HEK293 (cell line): ENCODE results near the gene RAB1B.
A peak's percentile ranks its signal among the peaks of the same experiment; 100 is the strongest.

ENCODE experiments used
- CTCF ChIA-PET: fragments of 350-600 bp; formaldehyde crosslinking; extraction: SDS; loops from one replicate; lab custom pipeline; 2021; ENCODE audit warnings: antibody characterized with exemption; lab: Yijun Ruan, JAX
- POLR2A ChIA-PET: fragments of 300-600 bp; formaldehyde crosslinking; extraction: SDS; loops from one replicate; lab custom pipeline; 2020; ENCODE audit warnings: antibody characterized with exemption, inconsistent platforms; lab: Yijun Ruan, JAX
- H3K27ac ChIP-seq: fragments of 200-500 bp; sonication (Bioruptor generic); 2 replicates; pipeline ENCODE4 v1.5.1; 2014; ENCODE audit warnings: low read depth, low read length, control low read depth, inconsistent platforms; ENCODE audit errors: extremely low read depth
- H3K36me3 ChIP-seq, 2 experiments: fragments of 200-500 bp in 1 of 2; sonication (Bioruptor generic) in 1 of 2; 1 replicate in 1 of 2; 2 replicates in 1 of 2; pipeline ENCODE4 v1.5.1; 2014 to 2017; ENCODE audit warnings: inconsistent platforms in 2 of 2, low read length in 2 of 2; ENCODE audit not compliant: control insufficient read depth in 2 of 2, insufficient read depth in 1 of 2
- H3K4me1 ChIP-seq: fragments of 200-500 bp; sonication (Bioruptor generic); 2 replicates; pipeline ENCODE4 v1.5.1; 2014; ENCODE audit warnings: mild to moderate bottlenecking, low read length, inconsistent platforms; ENCODE audit not compliant: control insufficient read depth, insufficient read depth
- H3K4me3 ChIP-seq: 2 replicates; pipeline ENCODE4 v1.5.1; 2011; ENCODE audit warnings: low read depth, mild to moderate bottlenecking, control low read depth, low read length, moderate library complexity
- H3K9me3 ChIP-seq: fragments of 200-500 bp; sonication (Bioruptor generic); 2 replicates; pipeline ENCODE4 v1.5.1; 2014; ENCODE audit warnings: low read depth, low read length, inconsistent platforms; ENCODE audit not compliant: control insufficient read depth, insufficient read depth
- GFI1B ChIP-seq: fragments of 450-650 bp; formaldehyde crosslinking; IDR thresholded peaks from 2 replicates; pipeline ENCODE4 v1.5.1; 2016; ENCODE audit warnings: missing biosample characterization, missing genetic modification characterization
- INSM2 ChIP-seq: fragments of 450-650 bp; formaldehyde crosslinking; IDR thresholded peaks from 2 replicates; pipeline ENCODE4 v1.5.1; 2016; ENCODE audit warnings: missing biosample characterization, missing genetic modification characterization
- PATZ1 ChIP-seq: fragments of 450-650 bp; formaldehyde crosslinking; IDR thresholded peaks from 2 replicates; pipeline ENCODE4 v1.5.1; 2016; ENCODE audit warnings: missing biosample characterization, missing genetic modification characterization
- PRDM1 ChIP-seq: fragments of 450-650 bp; formaldehyde crosslinking; IDR thresholded peaks from 2 replicates; pipeline ENCODE4; 2016; ENCODE audit warnings: missing biosample characterization, missing genetic modification characterization
- TCF7L2 ChIP-seq: IDR thresholded peaks from 2 replicates; pipeline ENCODE4 v1.6.1; 2011; ENCODE audit warnings: low read depth, mild to moderate bottlenecking, inconsistent platforms, low read length, moderate library complexity, borderline replicate concordance
- ZEB2 ChIP-seq: fragments of 450-650 bp; formaldehyde crosslinking; IDR thresholded peaks from 2 replicates; pipeline ENCODE4 v1.5.1; 2016; ENCODE audit warnings: missing biosample characterization, missing genetic modification characterization
- ZFP41 ChIP-seq: fragments of 450-650 bp; formaldehyde crosslinking; IDR thresholded peaks from 2 replicates; pipeline ENCODE4 v1.5.1; 2016; ENCODE audit warnings: missing biosample characterization, missing genetic modification characterization, borderline replicate concordance
- ZIC2 ChIP-seq: fragments of 450-650 bp; formaldehyde crosslinking; IDR thresholded peaks from 2 replicates; pipeline ENCODE4 v1.5.1; 2016; ENCODE audit warnings: missing biosample characterization, missing genetic modification characterization
- ZNF121 ChIP-seq: fragments of 450-650 bp; formaldehyde crosslinking; IDR thresholded peaks from 2 replicates; pipeline ENCODE4 v1.5.1; 2016; ENCODE audit warnings: missing biosample characterization, missing genetic modification characterization
- ZNF184 ChIP-seq: fragments of 450-650 bp; IDR thresholded peaks from 2 replicates; pipeline ENCODE4 v1.5.1; 2018; ENCODE audit warnings: missing biosample characterization, mild to moderate bottlenecking, missing genetic modification characterization
- ZNF19 ChIP-seq: fragments of 450-650 bp; formaldehyde crosslinking; IDR thresholded peaks from 2 replicates; pipeline ENCODE4; 2016; ENCODE audit warnings: missing biosample characterization, missing genetic modification characterization, low read depth
- ZNF223 ChIP-seq: fragments of 450-650 bp; formaldehyde crosslinking; IDR thresholded peaks from 2 replicates; pipeline ENCODE4 v1.5.1; 2016; ENCODE audit warnings: missing biosample characterization, missing genetic modification characterization
- ZNF26 ChIP-seq: fragments of 450-650 bp; formaldehyde crosslinking; IDR thresholded peaks from 2 replicates; pipeline ENCODE4 v1.5.1; 2016; ENCODE audit warnings: missing biosample characterization, missing genetic modification characterization
- ZNF274 ChIP-seq, 2 experiments: fragments of 200-500 bp in 1 of 2; fragments of 450-650 bp in 1 of 2; sonication (Bioruptor generic) in 1 of 2; formaldehyde crosslinking in 1 of 2; IDR thresholded peaks; 2 replicates each; pipeline versions ENCODE4 v1.5.1 to v1.6.1; 2014 to 2016; ENCODE audit warnings: borderline replicate concordance in 1 of 2, inconsistent platforms in 1 of 2, low read length in 1 of 2, missing biosample characterization in 1 of 2, missing genetic modification characterization in 1 of 2
- ZNF302 ChIP-seq: fragments of 450-650 bp; formaldehyde crosslinking; IDR thresholded peaks from 2 replicates; pipeline ENCODE4 v1.5.1; 2016; ENCODE audit warnings: missing biosample characterization, missing genetic modification characterization, low read depth
- ZNF404 ChIP-seq: fragments of 450-650 bp; formaldehyde crosslinking; IDR thresholded peaks from 2 replicates; pipeline ENCODE4 v1.5.1; 2017; ENCODE audit warnings: missing biosample characterization, missing genetic modification characterization
- ZNF521 ChIP-seq: fragments of 450-650 bp; formaldehyde crosslinking; IDR thresholded peaks from 2 replicates; pipeline ENCODE4 v1.5.1; 2017; ENCODE audit warnings: missing biosample characterization, mild to moderate bottlenecking, missing genetic modification characterization
- ZNF530 ChIP-seq: fragments of 450-650 bp; formaldehyde crosslinking; IDR thresholded peaks from 2 replicates; pipeline ENCODE4 v1.5.1; 2016; ENCODE audit warnings: low read depth, missing biosample characterization, missing genetic modification characterization
- ZNF548 ChIP-seq: fragments of 450-650 bp; formaldehyde crosslinking; IDR thresholded peaks from 2 replicates; pipeline ENCODE4 v1.5.1; 2016; ENCODE audit warnings: missing biosample characterization, missing genetic modification characterization
- ZNF610 ChIP-seq: fragments of 450-650 bp; formaldehyde crosslinking; IDR thresholded peaks from 2 replicates; pipeline ENCODE4 v1.5.1; 2016; ENCODE audit warnings: missing biosample characterization, missing genetic modification characterization, borderline replicate concordance
- ZNF692 ChIP-seq: fragments of 450-650 bp; formaldehyde crosslinking; IDR thresholded peaks from 2 replicates; pipeline ENCODE4 v1.5.1; 2016; ENCODE audit warnings: missing biosample characterization, missing genetic modification characterization
- ZNF791 ChIP-seq: fragments of 450-650 bp; formaldehyde crosslinking; IDR thresholded peaks from 2 replicates; pipeline ENCODE4 v1.5.1; 2016; ENCODE audit warnings: missing biosample characterization, missing genetic modification characterization
- ZNF792 ChIP-seq: fragments of 450-650 bp; formaldehyde crosslinking; IDR thresholded peaks from 2 replicates; pipeline ENCODE4 v1.5.1; 2016; ENCODE audit warnings: missing biosample characterization, missing genetic modification characterization
- ZNF830 ChIP-seq: fragments of 450-650 bp; IDR thresholded peaks from 2 replicates; pipeline ENCODE4 v1.5.0; 2018; ENCODE audit warnings: missing biosample characterization, missing genetic modification characterization, low read depth, mild to moderate bottlenecking, moderate library complexity
- ZSCAN16 ChIP-seq: fragments of 450-650 bp; formaldehyde crosslinking; IDR thresholded peaks from 2 replicates; pipeline ENCODE4 v1.5.1; 2016; ENCODE audit warnings: missing biosample characterization, missing genetic modification characterization

Gene RAB1B

GRCh38 chr11:66228521-66228920 lies 39.9 kb upstream of the RAB1B start (continued):
- no peak for TF ChIP-seq ZNF530
- TF ChIP-seq ZSCAN16 (tag by site-specific recombination): no peak

GRCh38 chr11:66230156-66230555 lies 38.3 kb upstream of the RAB1B start:
- no peaks in the 10 kb centered on the region for H3K4me1 ChIP-seq
- CTCF ChIA-PET: no interaction called here

GRCh38 chr11:66230978-66231377 lies 37.5 kb upstream of the RAB1B start:
- H3K4me3 ChIP-seq: no peak overlapping the region
- TF ChIP-seq ZFP41 (tag by site-specific recombination) (no peak), ZNF610 (no peak), ZNF302 (tag by site-specific recombination) (no peak), ZNF404 (tag by site-specific recombination) (no peak)
- no peak overlapping the region for H3K27ac ChIP-seq
- no peaks in the 10 kb centered on the region for H3K9me3 ChIP-seq
- H3K36me3 ChIP-seq: peaks cover 0 to 64% of the 10 kb centered on the region in 2 experiments; a peak in 2 of 3 replicates
- CTCF ChIA-PET: interaction anchor here (0.6 kb wide), 1 partner anchor 162 kb away, joined by 4 read pairs; no protein-coding TSS in a partner anchor
- no peaks in the 10 kb centered on the region for H3K4me1 ChIP-seq
- POLR2A ChIA-PET: no interaction called here

More at GRCh38 chr11:66230156-66230555, 38.3 kb upstream of the RAB1B start:
- H3K36me3 ChIP-seq: peaks cover 0 to 56% of the 10 kb centered on the region in 2 experiments; a peak in 2 of 3 replicates
- TF ChIP-seq ZNF792 (tag by site-specific recombination): no peak
- TF ChIP-seq PRDM1 (tag by site-specific recombination): no peak
- no peak for TF ChIP-seq TCF7L2
- TF ChIP-seq ZIC2: 0 out of 2 replicates have a peak, but pooled peaks have one; percentile 31
- TF ChIP-seq GFI1B: no peak
- no peak for TF ChIP-seq ZNF791
- TF ChIP-seq ZNF223 (tag by site-specific recombination): no peak
- no peak for TF ChIP-seq ZNF19 (tag by site-specific recombination)
- no peak for TF ChIP-seq ZNF548 (tag by site-specific recombination)
- no peaks in the 10 kb centered on the region for H3K9me3 ChIP-seq
- H3K27ac ChIP-seq: no peak overlapping the region
- no peak overlapping the region for H3K4me3 ChIP-seq
- POLR2A ChIA-PET: no interaction called here

GRCh38 chr11:66231561-66231960 lies 36.9 kb upstream of the RAB1B start:
- no peaks in the 10 kb centered on the region for H3K9me3 ChIP-seq
- ChIA-PET POLR2A (no interaction called here), CTCF (interaction anchor here (0.6 kb wide), 1 partner anchor 163 kb away, joined by 4 read pairs; no protein-coding TSS in a partner anchor)
- no peaks in the 10 kb centered on the region for H3K4me1 ChIP-seq
- H3K36me3 ChIP-seq: peaks cover 0 to 69% of the 10 kb centered on the region in 2 experiments; a peak in 2 of 3 replicates
- no peak overlapping the region for H3K27ac ChIP-seq
- H3K4me3 ChIP-seq: no peak overlapping the region
- TF ChIP-seq ZEB2: no peak
- no peak for TF ChIP-seq ZNF302 (tag by site-specific recombination)
- no peak for TF ChIP-seq PATZ1 (tag by site-specific recombination)
- TF ChIP-seq ZNF274 (IDR thresholded peaks at IDR 0.05; ENCODE audit: low read length): no peak
- no peak for TF ChIP-seq ZNF274 (tag by site-specific recombination; IDR thresholded peaks at IDR 0.05; ENCODE audit: borderline replicate concordance)
- TF ChIP-seq ZNF830 (tag by site-specific recombination): no peak
- TF ChIP-seq ZNF692 (tag by site-specific recombination): no peak
- no peak for TF ChIP-seq INSM2 (tag by site-specific recombination)
- TF ChIP-seq ZNF26 (tag by site-specific recombination): no peak
- no peak for TF ChIP-seq ZNF184 (tag by site-specific recombination)
- TF ChIP-seq ZNF521 (tag by site-specific recombination): no peak
- TF ChIP-seq ZNF121 (tag by site-specific recombination): no peak
